Activated CD4-positive, alpha-beta T cell treated with anti-CD3 and anti-CD28 coated beads, Interleukin-2, amount 10 ng/mL, durations not matched to agents 7 days and 5 days (primary cell): ENCODE data around the gene LYPD1. TPM values are rescaled to one million over a fixed set of nuclear protein-coding genes. Genes with fewer than 3 reads are reported as not detected.
"Not testable (repeated sequence)": the region's sequence is repeated elsewhere in the genome, so short reads cannot be mapped to it uniquely, and the experiment has no call there.

Experiments
- CTCF ChIA-PET: fragments of 350-600 bp; sonication (Branson Sonifier 250); formaldehyde crosslinking; loops from one replicate; lab custom pipeline; 2021; ENCODE audit warnings: antibody characterized with exemption; lab: Charles Lee
- POLR2A ChIA-PET: fragments of 350-600 bp; sonication (Branson Sonifier 250); formaldehyde crosslinking; loops from one replicate; lab custom pipeline; 2021; ENCODE audit warnings: antibody characterized with exemption; lab: Charles Lee
- DNase-seq: peaks from one replicate; pipeline ENCODE4 v3.0.0-alpha.2; 2020
- H3K27ac Mint-ChIP-seq: one replicate; pipeline ENCODE4 v1.8.0; 2021; ENCODE audit warnings: mild to moderate bottlenecking, moderate library complexity, mixed read lengths
- H3K27me3 Mint-ChIP-seq: one replicate; pipeline ENCODE4 v1.8.0; 2021; ENCODE audit warnings: mixed read lengths
- H3K36me3 Mint-ChIP-seq: one replicate; pipeline ENCODE4 v1.8.0; 2021; ENCODE audit warnings: low read depth, mixed read lengths
- H3K4me1 Mint-ChIP-seq: one replicate; pipeline ENCODE4 v1.8.0; 2021; ENCODE audit warnings: mixed read lengths
- H3K4me3 Mint-ChIP-seq: one replicate; pipeline ENCODE4 v1.8.0; 2021; ENCODE audit warnings: mild to moderate bottlenecking, moderate library complexity, mixed read lengths
- H3K9me3 Mint-ChIP-seq: one replicate; pipeline ENCODE4 v1.8.0; 2021; ENCODE audit warnings: mixed read lengths
- total RNA-seq, 2 experiments: library from RNA; stranded (reverse); gene quantifications; one replicate each; pipeline ENCODE4 v1.2.3, GENCODE V29; 2021

The LYPD1 gene, protein sequence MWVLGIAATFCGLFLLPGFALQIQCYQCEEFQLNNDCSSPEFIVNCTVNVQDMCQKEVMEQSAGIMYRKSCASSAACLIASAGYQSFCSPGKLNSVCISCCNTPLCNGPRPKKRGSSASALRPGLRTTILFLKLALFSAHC
- not detected for total RNA-seq

DNA sequence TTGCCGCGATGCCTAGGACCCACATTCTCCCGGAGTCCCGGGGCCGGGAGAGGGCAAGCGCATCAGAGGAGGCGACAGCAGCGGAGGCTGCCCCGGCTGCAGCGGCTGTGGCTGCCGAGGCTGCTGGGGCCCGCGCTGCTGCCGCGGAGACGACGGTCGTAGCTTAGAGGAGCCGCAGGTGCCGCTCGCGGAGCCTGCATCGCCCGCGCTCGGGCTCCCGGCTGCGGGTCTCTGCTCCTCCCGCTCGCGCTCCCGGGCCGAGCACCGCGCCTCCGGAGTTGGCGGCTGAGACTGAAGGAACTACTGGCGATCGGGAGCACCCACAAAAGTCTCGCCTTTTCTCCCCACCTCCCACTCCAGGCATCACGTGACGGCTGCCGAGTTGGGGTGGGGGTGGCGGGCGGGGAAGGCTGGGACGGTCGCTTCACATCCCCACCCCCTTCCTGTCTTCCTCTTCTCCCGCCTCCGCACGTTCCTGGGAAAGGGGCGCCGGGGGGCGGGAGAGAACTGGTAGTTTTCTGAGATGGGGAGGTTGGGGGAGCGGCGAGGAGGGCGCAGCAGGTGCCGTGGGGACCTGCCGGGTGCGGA lies at the start of gene LYPD1:
LYPD1 (minus strand) TSS at position 298 of the 588 bp plus-strand sequence; CDS start at position 25, 273 bp downstream.
- no peaks in the 10 kb centered on the region for H3K4me1 Mint-ChIP-seq
- no peak for DNase-seq
- peaks cover 29% of the 10 kb centered on the region for H3K27me3 Mint-ChIP-seq
- CTCF ChIA-PET = no interaction called here
- no peak within 1 kb of the TSS for H3K27ac Mint-ChIP-seq
- POLR2A ChIA-PET = no interaction called here
- no peaks in the 10 kb centered on the region for H3K36me3 Mint-ChIP-seq
- H3K9me3 Mint-ChIP-seq = no peaks in the 10 kb centered on the region
- no peak within 1 kb of the TSS for H3K4me3 Mint-ChIP-seq

DNA sequence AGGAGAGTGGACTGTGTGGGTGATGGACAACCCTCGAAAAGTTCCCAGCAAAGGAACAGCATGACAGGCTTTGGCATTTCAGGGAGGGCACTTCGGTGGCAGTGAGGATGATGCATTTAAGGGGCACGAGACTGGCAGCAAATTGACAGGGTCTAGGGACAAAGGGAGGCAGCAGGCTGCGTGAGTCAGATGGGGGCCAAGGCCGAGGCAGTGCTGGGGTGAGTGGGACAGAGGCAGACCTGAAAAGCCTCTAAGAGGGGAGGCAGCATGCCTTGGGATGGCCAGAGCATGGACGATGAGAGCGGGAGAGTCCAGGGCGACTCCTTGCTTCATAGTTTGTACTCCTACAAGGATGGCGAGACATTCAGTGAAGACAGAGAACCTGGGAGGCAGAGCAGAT lies 49.5 kb upstream of the LYPD1 start:
- Mint-ChIP-seq H3K36me3 (no peaks in the 10 kb centered on the region), H3K4me3 (no peak overlapping the region), H3K27ac (no peak overlapping the region), H3K9me3 (no peaks in the 10 kb centered on the region), H3K4me1 (no peaks in the 10 kb centered on the region), H3K27me3 (no peaks in the 10 kb centered on the region)
- CTCF ChIA-PET = no interaction called here
- POLR2A ChIA-PET = no interaction called here
- DNase-seq = no peak

DNA sequence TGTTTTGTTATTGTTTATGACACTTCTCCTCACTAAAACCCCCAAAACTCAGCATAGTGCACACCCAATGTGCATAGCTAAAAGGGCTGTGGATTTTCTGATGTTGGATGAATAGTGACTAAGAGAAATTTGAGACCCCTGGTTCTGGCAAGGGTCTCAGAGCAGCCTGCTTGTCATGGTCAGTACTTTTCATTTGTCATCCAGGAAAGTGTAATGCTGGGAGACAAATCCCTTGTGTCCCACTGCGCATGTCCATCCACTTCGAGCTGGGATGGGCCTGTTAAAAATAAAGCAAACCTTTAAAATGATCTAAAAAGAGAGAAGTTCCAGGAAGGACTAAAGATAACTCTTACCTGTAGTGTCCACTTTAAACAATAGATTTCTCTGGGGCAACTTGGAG lies 46.9 kb upstream of the LYPD1 start:
- DNase-seq = no peak
- Mint-ChIP-seq H3K4me1 (no peaks in the 10 kb centered on the region), H3K36me3 (no peaks in the 10 kb centered on the region), H3K27me3 (no peaks in the 10 kb centered on the region), H3K4me3 (no peak overlapping the region), H3K9me3 (no peaks in the 10 kb centered on the region), H3K27ac (no peak overlapping the region)
- ChIA-PET CTCF (no interaction called here), POLR2A (no interaction called here)

DNA sequence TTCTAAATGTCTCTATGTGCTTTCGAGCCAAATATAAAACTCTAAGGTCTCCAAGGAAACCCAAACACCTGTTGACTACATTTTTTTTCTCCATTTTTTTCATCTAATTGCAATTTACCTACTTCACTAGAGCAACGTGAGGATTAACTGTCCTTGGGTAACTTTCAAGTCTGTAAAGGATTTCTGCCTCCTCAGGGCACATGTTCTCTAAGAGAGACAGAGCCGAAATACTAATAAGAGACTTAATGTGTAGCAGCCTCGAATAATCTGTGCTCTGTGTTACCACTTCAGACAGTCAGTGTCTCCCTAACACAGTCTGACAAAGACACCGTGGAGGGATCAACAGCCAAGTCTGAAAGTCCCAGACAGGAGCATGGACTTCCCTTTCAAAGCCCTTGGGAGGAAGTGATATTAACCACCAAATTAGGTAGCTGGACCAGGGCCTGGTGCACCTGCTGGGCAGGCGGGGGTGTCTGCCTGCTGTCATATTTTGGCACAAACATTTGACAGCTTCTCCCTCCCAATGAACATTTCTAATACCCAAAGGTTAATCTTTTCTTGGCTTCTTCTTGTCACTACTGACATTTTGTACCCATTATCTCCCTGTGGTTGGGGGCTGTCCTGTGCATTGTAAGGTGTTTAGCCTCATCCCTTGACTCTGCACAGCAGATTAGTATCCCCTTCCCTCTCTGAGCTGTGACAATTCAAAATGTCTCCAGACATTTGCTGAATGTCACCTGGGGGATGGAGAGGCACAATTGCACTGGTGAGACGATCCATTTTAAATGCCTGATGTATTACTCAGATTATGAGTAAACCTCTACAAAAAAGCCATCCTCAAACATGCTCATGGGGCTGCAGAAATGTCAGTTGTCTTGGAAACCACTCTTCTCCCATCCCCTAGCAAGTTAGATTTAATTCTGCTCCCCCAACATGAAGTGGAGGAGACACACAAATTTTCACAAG lies 45.7 kb upstream of the LYPD1 start:
- Mint-ChIP-seq H3K27me3 (no peaks in the 10 kb centered on the region), H3K4me1 (no peaks in the 10 kb centered on the region), H3K4me3 (no peak overlapping the region), H3K9me3 (no peaks in the 10 kb centered on the region), H3K36me3 (no peaks in the 10 kb centered on the region), H3K27ac (no peak overlapping the region)
- no peak for DNase-seq
- ChIA-PET CTCF (no interaction called here), POLR2A (no interaction called here)

DNA sequence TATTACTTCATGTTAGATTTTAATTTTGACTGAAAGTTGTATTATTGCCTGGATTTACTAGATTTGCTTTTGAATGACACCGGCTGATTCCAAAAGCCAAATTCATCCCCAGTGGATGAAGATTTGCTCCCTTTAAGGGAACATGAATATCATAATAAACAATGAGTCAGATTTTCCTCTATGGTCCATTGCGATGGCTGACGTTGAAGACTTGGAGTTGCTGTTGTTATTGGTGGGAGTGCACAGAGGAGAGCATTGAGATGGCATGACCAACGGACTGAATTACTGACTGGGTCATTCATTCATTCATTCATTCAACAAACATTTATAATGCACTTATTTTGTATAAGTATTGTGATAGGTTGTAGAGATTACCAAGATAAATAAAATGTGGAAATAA lies 33.4 kb upstream of the LYPD1 start:
- Mint-ChIP-seq H3K4me3 (no peak overlapping the region), H3K36me3 (no peaks in the 10 kb centered on the region), H3K27ac (no peak overlapping the region), H3K9me3 (no peaks in the 10 kb centered on the region), H3K4me1 (no peaks in the 10 kb centered on the region), H3K27me3 (no peaks in the 10 kb centered on the region)
- ChIA-PET POLR2A (no interaction called here), CTCF (no interaction called here)
- no peak for DNase-seq

DNA sequence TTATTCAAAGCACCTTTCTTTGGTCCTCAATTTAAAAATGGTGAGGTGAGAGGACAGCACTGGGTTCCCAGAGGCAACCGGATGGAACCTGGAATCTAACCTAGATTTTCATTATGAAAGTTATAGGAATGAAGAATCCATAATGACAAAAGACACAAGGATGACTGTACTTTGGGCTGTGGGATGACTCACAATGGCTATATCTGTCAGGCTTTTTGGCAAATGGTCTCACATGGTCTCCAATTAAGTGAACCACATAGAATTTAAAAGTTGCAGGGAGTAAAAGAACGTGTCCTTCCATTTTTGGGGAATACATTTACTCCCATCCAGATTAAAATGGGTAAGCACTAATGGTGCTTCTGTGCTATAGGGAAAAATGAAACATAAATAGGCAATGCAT lies 31.8 kb upstream of the LYPD1 start:
- Mint-ChIP-seq H3K9me3 (no peaks in the 10 kb centered on the region), H3K27me3 (no peaks in the 10 kb centered on the region), H3K27ac (no peak overlapping the region), H3K36me3 (no peaks in the 10 kb centered on the region), H3K4me1 (no peaks in the 10 kb centered on the region), H3K4me3 (no peak overlapping the region)
- ChIA-PET POLR2A (no interaction called here), CTCF (no interaction called here)
- DNase-seq = no peak

DNA sequence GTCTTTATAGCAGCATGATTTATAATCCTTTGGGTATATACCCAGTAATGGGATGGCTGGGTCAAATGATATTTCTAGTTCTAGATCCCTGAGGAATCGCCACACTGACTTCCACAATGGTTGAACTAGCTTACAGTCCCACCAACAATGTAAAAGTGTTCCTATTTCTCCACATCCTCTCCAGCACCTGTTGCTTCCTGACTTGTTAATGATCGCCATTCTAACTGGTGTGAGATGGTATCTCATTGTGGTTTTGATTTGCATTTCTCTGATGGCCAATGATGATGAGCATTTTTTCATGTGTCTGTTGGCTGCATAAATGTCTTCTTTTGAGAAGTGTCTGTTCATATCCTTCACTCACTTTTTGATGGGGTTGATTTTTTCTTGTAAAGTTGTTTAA lies 29.8 kb upstream of the LYPD1 start:
- H3K4me3 Mint-ChIP-seq, H3K27ac Mint-ChIP-seq, POLR2A ChIA-PET, H3K9me3 Mint-ChIP-seq, CTCF ChIA-PET, DNase-seq, H3K36me3 Mint-ChIP-seq, H3K27me3 Mint-ChIP-seq, H3K4me1 Mint-ChIP-seq: not testable (repeated sequence)

DNA sequence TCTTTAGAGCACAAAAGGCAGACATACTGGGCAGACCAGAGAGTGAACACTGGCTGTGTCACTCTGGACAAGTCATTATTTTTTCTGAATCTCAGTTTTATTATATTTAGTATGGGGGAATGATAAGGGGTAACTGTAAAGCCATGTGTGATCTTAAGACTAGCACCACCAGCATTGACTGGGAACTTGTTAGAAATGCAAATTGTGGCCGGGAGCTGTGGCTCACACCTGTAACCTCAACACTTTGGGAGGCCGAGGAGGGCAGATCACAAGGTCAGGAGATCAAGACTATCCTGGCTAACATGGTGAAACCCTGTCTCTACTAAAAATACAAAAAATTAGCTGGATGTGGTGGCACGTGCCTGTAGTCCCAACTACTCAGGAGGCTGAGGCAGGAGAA lies 28.3 kb upstream of the LYPD1 start:
- H3K27ac Mint-ChIP-seq, DNase-seq, H3K27me3 Mint-ChIP-seq, H3K4me3 Mint-ChIP-seq, POLR2A ChIA-PET, H3K9me3 Mint-ChIP-seq, H3K36me3 Mint-ChIP-seq, H3K4me1 Mint-ChIP-seq: not testable (repeated sequence)
- CTCF ChIA-PET = interaction anchor here (0.9 kb wide), 1 partner anchor 331 kb away, joined by 3 read pairs; no protein-coding TSS in a partner anchor

DNA sequence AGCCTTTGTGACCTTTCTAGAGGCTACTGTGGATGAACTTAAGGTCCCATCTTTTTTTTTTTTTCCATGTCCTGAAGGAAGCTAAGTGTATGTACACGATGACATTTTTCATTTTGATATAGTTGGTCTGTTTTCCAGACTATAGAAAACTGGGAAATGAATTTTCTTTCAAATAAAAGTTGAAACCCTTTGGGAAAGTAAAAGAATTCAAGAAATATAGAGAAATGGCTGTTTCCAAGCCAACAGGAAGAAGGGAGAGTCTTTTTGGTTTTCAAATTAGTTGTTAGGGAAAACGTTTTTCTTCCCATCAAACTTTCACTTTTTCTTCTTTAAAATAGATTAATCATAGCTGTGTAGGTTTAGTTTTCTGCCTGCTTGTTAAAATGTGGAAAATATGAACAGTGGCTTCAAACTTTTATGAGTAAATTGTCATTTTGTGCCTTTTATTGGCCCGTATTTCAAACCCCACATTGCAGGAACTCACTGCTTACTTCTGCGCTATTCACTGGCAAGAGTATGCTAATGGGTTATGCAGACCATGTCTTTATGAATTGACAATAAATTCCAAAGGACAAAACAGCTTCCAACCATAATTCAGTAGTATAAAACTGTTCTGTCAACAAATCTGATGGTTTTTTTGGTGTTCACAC lies 27.7 kb upstream of the LYPD1 start:
- Mint-ChIP-seq H3K36me3 (no peaks in the 10 kb centered on the region), H3K27me3 (no peaks in the 10 kb centered on the region), H3K4me1 (no peaks in the 10 kb centered on the region), H3K27ac (no peak overlapping the region), H3K4me3 (no peak overlapping the region), H3K9me3 (no peaks in the 10 kb centered on the region)
- DNase-seq = no peak
- ChIA-PET POLR2A (no interaction called here), CTCF (interaction anchor here (0.9 kb wide), 1 partner anchor 332 kb away, joined by 3 read pairs; no protein-coding TSS in a partner anchor)

DNA sequence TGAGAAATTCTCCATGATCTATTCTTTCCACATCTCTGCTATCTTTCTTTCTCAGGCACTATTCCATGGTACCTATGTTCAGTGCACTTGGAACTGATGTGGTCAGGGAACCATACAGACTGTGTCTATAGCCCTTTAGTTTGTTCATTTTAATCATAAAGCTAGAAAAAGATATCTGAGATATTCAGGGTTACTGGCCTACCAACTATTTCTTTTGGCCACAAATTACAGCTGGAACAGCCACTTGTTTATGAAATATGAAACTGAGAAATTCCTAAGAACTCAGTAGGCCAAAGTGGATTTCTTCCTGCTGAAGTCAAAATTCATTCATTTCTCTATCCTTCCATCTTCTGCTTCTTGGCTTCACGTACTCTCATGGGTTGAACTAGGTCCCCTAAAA lies 22.8 kb upstream of the LYPD1 start:
- Mint-ChIP-seq H3K27me3 (no peaks in the 10 kb centered on the region), H3K4me1 (no peaks in the 10 kb centered on the region), H3K4me3 (no peak overlapping the region), H3K36me3 (no peaks in the 10 kb centered on the region), H3K9me3 (no peaks in the 10 kb centered on the region), H3K27ac (no peak overlapping the region)
- ChIA-PET POLR2A (no interaction called here), CTCF (no interaction called here)
- DNase-seq = no peak

DNA sequence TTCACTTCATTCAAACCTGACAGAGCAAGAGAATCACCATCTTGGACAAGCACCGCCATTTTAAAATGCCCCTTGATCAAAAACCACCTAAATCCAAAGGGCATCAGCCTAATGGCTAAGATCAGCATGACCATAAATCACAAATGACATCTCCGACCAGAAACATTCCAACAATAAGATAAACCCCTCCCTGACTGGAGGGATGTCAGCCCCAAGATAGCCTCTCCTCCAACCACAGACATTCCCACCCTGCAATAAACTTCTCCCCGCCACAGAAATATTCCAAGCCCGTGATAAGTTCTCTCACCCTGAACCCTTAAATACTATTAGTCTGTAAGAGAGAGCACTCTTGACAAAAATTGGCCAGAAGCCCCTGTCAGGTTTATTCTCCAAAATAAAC lies 21.6 kb upstream of the LYPD1 start:
- Mint-ChIP-seq H3K27ac (no peak overlapping the region), H3K27me3 (no peaks in the 10 kb centered on the region), H3K36me3 (no peaks in the 10 kb centered on the region), H3K9me3 (no peaks in the 10 kb centered on the region), H3K4me1 (no peaks in the 10 kb centered on the region), H3K4me3 (no peak overlapping the region)
- POLR2A ChIA-PET = no interaction called here
- CTCF ChIA-PET = no interaction called here
- DNase-seq = no peak

DNA sequence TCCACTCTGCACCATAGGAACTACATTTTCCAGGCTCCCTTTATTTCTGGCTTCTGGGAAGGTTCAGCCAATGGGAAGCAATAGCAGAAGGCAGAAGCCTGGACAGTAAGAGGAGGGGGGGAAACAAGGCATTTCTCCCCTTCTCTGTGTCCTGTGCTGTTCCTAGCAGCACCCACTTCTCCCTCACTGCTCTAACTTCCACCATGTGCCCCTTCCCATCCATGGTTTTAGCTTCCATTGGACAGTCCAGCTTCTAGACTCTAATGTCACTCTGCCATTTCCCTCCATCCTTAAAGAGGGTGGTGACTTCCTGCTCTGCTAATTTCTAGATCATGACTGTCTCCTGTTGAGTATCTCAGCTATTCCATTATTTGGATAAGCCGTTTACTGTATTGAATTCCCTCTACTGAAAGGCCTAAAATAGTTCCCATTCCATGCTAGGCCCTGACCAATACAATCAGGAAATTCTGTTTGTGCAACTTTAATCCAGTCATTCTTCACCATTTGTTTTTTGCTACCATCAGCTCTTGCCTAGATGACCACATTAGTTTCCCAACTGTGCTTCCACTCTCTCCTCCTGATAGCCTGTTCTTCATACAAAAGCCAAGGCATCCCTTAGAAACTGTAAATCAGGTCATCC lies 20.8 kb upstream of the LYPD1 start:
- Mint-ChIP-seq H3K4me3 (no peak overlapping the region), H3K4me1 (no peaks in the 10 kb centered on the region), H3K9me3 (no peaks in the 10 kb centered on the region), H3K27ac (no peak overlapping the region), H3K27me3 (no peaks in the 10 kb centered on the region), H3K36me3 (no peaks in the 10 kb centered on the region)
- no peak for DNase-seq
- ChIA-PET POLR2A (no interaction called here), CTCF (no interaction called here)

DNA sequence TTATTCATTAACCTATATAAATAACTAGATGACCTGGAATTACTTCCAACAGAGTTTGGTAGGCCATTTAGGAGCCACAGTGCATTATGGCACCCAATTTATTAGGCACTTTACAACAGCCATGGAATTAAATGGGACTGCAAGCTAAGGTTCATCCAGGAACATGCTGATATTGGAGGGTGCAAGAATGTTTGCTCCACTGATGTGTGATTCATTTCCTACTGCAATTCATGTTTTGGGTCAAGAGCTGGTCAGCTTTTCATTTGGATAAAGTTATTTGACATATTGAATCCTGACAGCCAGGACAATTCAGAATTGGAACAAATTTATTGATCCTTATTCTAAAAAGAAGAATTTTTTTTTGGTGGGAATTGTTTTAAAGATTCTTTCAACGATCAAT lies 11.8 kb upstream of the LYPD1 start:
- Mint-ChIP-seq H3K9me3 (no peaks in the 10 kb centered on the region), H3K27me3 (no peaks in the 10 kb centered on the region), H3K4me1 (no peaks in the 10 kb centered on the region), H3K27ac (no peak overlapping the region), H3K4me3 (no peak overlapping the region), H3K36me3 (no peaks in the 10 kb centered on the region)
- ChIA-PET POLR2A (no interaction called here), CTCF (no interaction called here)
- no peak for DNase-seq
